HepG2 (cell line): ENCODE results near the gene SLIT3. TPM values are rescaled to one million over a fixed set of nuclear protein-coding genes. Genes with fewer than 3 reads are reported as not detected.

ENCODE experiments used
- ATAC-seq: fragments of 200-7000 bp; cut with Tn5 transposase; 3 replicates; pipeline ENCODE4 v1.9.1; 2020; ENCODE audit warnings: mild to moderate bottlenecking, moderate library complexity
- BruUV-seq: library from RNA; stranded (reverse); fragments of 400-500 nt; replicated peaks from 2 replicates; lab custom pipeline; 2021; lab: Mats Ljungman, UMichigan
- CTCF ChIA-PET: fragments of 300-600 bp; formaldehyde crosslinking; extraction: SDS; loops from one replicate; lab custom pipeline; 2021; ENCODE audit warnings: low total read pairs, inconsistent platforms, low intra/inter-chr PET ratio; lab: Yijun Ruan, JAX
- POLR2A ChIA-PET: fragments of 350-600 bp; sonication (Branson Sonifier 250); formaldehyde crosslinking; loops from one replicate; lab custom pipeline; 2020; ENCODE audit warnings: antibody characterized with exemption, inconsistent platforms; lab: Yijun Ruan, JAX
- DNase-seq: peaks from one replicate; pipeline ENCODE4 v3.0.0-alpha.2; 2015; ENCODE audit warnings: low spot score
- FAIRE-seq: peaks from 3 replicates; lab custom pipeline; 2011; peaks lifted over from hg19 to GRCh38; lab: Jason Lieb, UNC
- H2AFZ ChIP-seq: one replicate; pipeline ENCODE4 v1.6.1; 2011; ENCODE audit warnings: low read length, inconsistent platforms
- H3K27ac ChIP-seq: fragments of 300-600 bp; 3 replicates; pipeline ENCODE4 v1.8.0; 2011; ENCODE audit warnings: mixed run types, mild to moderate bottlenecking, mixed read lengths, low read length, inconsistent platforms; ENCODE audit not compliant: insufficient read depth; ENCODE audit errors: extremely low read length
- H3K27me3 ChIP-seq, 2 experiments: fragments of 200-600 bp in 1 of 2; 2 replicates in 1 of 2; 3 replicates in 1 of 2; pipeline versions ENCODE4 v1.6.0 to v1.8.0; 2011; ENCODE audit warnings: low read length in 2 of 2, mild to moderate bottlenecking in 2 of 2, moderate library complexity in 2 of 2, inconsistent platforms in 1 of 2; ENCODE audit not compliant: insufficient read depth in 2 of 2, control insufficient read depth in 1 of 2
- H3K36me3 ChIP-seq, 2 experiments: fragments of 200-600 bp in 1 of 2; replicated peaks in 1 of 2; 2 replicates in 1 of 2; 3 replicates in 1 of 2; pipeline versions ENCODE4 v1.5.1 to v1.8.0; 2011; ENCODE audit warnings: low read length in 2 of 2, inconsistent platforms in 1 of 2; ENCODE audit not compliant: insufficient read depth in 2 of 2, control insufficient read depth in 1 of 2
- H3K4me1 ChIP-seq: 2 replicates; pipeline ENCODE4 v1.5.1; 2012; ENCODE audit warnings: low read length, inconsistent platforms; ENCODE audit not compliant: insufficient read depth
- H3K4me2 ChIP-seq: 2 replicates; pipeline ENCODE4 v1.6.0; 2011; ENCODE audit warnings: low read depth, low read length, inconsistent platforms
- H3K4me3 ChIP-seq, 3 experiments: fragments of 200-600 bp in 1 of 3; sonication (generic), shearing (Covaris generic) in 1 of 3; replicated peaks in 1 of 3; 2 replicates each; pipeline ENCODE4 v1.5.1; 2011 to 2016; ENCODE audit warnings: low read length in 3 of 3, inconsistent platforms in 2 of 3, low read depth in 2 of 3, mild to moderate bottlenecking in 2 of 3, control low read depth in 1 of 3, mixed read lengths in 1 of 3; ENCODE audit not compliant: insufficient read depth in 1 of 3
- H3K79me2 ChIP-seq: one replicate; pipeline ENCODE4 v1.6.1; 2011; ENCODE audit warnings: low read length, inconsistent platforms; ENCODE audit not compliant: insufficient read depth
- H3K9ac ChIP-seq: 2 replicates; pipeline ENCODE4 v1.6.0; 2011; ENCODE audit warnings: mild to moderate bottlenecking, low read depth, low read length, inconsistent platforms; ENCODE audit not compliant: insufficient read depth
- H3K9me3 ChIP-seq: 2 replicates; pipeline ENCODE4 v1.5.1; 2012; ENCODE audit warnings: mild to moderate bottlenecking, low read length
- H4K20me1 ChIP-seq: 2 replicates; pipeline ENCODE4 v1.6.0; 2011; ENCODE audit warnings: inconsistent platforms, mild to moderate bottlenecking, low read length, moderate library complexity; ENCODE audit not compliant: insufficient read depth
- ARID3A ChIP-seq: IDR thresholded peaks from 2 replicates; pipeline ENCODE4 v1.6.1; 2012; ENCODE audit warnings: low read depth, low read length, improper control_type of control experiment
- ETV5 ChIP-seq: IDR thresholded peaks from 2 replicates; pipeline ENCODE4 v1.6.1; 2018; ENCODE audit warnings: missing biosample characterization, missing genetic modification reagents, inconsistent platforms, borderline replicate concordance
- IRF2 ChIP-seq: IDR thresholded peaks from 2 replicates; pipeline ENCODE4 v1.6.1; 2018; ENCODE audit warnings: missing genetic modification reagents, missing compliant biosample characterization
- KAT7 ChIP-seq: IDR thresholded peaks from 2 replicates; pipeline ENCODE4 v1.6.1; 2018; ENCODE audit warnings: borderline replicate concordance, missing compliant biosample characterization
- NFE2 ChIP-seq: sonication (generic); formaldehyde crosslinking; IDR thresholded peaks from 2 replicates; pipeline ENCODE4 v1.4.0; 2020; ENCODE audit warnings: missing genetic modification reagents
- PHB2 ChIP-seq: fragments of 450-650 bp; IDR thresholded peaks from 2 replicates; pipeline ENCODE4 v1.6.1; 2018; ENCODE audit not compliant: partially characterized antibody
- POLR2AphosphoS2 ChIP-seq: IDR thresholded peaks from 2 replicates; pipeline ENCODE4 v1.6.1; 2011; ENCODE audit warnings: low read depth, low read length, improper control_type of control experiment
- PRMT3 ChIP-seq: sonication (generic); formaldehyde crosslinking; IDR thresholded peaks from 2 replicates; pipeline ENCODE4 v1.8.1; 2022; ENCODE audit warnings: low read depth, mild to moderate bottlenecking, moderate library complexity, missing genetic modification reagents, borderline replicate concordance
- RERE ChIP-seq: IDR thresholded peaks from 2 replicates; pipeline ENCODE4 v1.6.1; 2016; ENCODE audit warnings: low read depth, missing genetic modification reagents, missing compliant biosample characterization
- SIN3B ChIP-seq: fragments of 150-350 bp; IDR thresholded peaks from 2 replicates; pipeline ENCODE4 v1.6.1; 2014; ENCODE audit warnings: low read length
- SMARCE1 ChIP-seq: fragments of 450-650 bp; IDR thresholded peaks from 2 replicates; pipeline ENCODE4 v1.6.1; 2017; ENCODE audit warnings: borderline replicate concordance
- ZMYM3 ChIP-seq: sonication (generic); formaldehyde crosslinking; IDR thresholded peaks from 2 replicates; pipeline ENCODE4 v1.5.1; 2020; ENCODE audit warnings: mild to moderate bottlenecking, missing genetic modification reagents
- ZNF598 ChIP-seq: sonication (generic); formaldehyde crosslinking; IDR thresholded peaks from 2 replicates; pipeline ENCODE4 v1.5.1; 2020; ENCODE audit warnings: mild to moderate bottlenecking, missing genetic modification reagents, borderline replicate concordance
- ZNF749 ChIP-seq: sonication (generic); formaldehyde crosslinking; IDR thresholded peaks from 2 replicates; pipeline ENCODE4 v1.8.0; 2022; ENCODE audit warnings: mild to moderate bottlenecking, missing genetic modification reagents, moderate library complexity, borderline replicate concordance
- WGBS: methylation state at CpG from one replicate; pipeline ENCODE4 v1.1.6; 2017; ENCODE audit warnings: low lambda C conversion rate; 5-methylcytosine and 5-hydroxymethylcytosine counted together
- in situ Hi-C: cut with HindIII; loops from 2 replicates; pipeline ENCODE4 v1.10.0; 2017; ENCODE audit warnings: low pct_unique_long_range_greater_than_20kb; ENCODE audit not compliant: extremely low pct_ligation_motif_present
- intact Hi-C: fragments of 100-400 bp; cut with micrococcal nuclease; formaldehyde crosslinking; loops from one replicate; pipeline ENCODE4 v1.10.0; 2022; ENCODE audit not compliant: unreplicated experiment
- polyA plus RNA-seq, 8 experiments: library from polyadenylated mRNA; depleted of rRNA in 3 of 8; stranded (reverse) in 7 of 8; unstranded in 1 of 8; fragments of >200 nt; fragmentation: Illumina TruSeq in 4 of 8; extraction: Trizol in 4 of 8; gene quantifications; 2 replicates each; pipeline versions ENCODE4 v1.2.1 to v1.2.3, GENCODE V29; 2011 to 2016; ENCODE audit warnings: low read depth in 4 of 8, missing spikeins in 1 of 8, mixed read lengths in 1 of 8; ENCODE audit not compliant: insufficient read depth in 1 of 8
- total RNA-seq, 5 experiments: library from RNA; depleted of rRNA; stranded (reverse); fragments of >200 nt; fragmentation: Illumina TruSeq; extraction: Trizol; gene quantifications; 2 replicates each; pipeline ENCODE4 v1.2.3, GENCODE V29; 2016; ENCODE audit warnings: low read depth in 1 of 5
- TF ChIP-seq, protein P1 (sequence below): sonication (generic); formaldehyde crosslinking; IDR thresholded peaks from 2 replicates; pipeline ENCODE4 v1.4.0; 2020; ENCODE audit warnings: missing genetic modification reagents

SLIT3 gene
- total and polyA plus RNA-seq, 2 of the 13 experiments (the other 11 are each of a cell fraction or from before 2014, with no cell fraction given) = not detected

DNA sequence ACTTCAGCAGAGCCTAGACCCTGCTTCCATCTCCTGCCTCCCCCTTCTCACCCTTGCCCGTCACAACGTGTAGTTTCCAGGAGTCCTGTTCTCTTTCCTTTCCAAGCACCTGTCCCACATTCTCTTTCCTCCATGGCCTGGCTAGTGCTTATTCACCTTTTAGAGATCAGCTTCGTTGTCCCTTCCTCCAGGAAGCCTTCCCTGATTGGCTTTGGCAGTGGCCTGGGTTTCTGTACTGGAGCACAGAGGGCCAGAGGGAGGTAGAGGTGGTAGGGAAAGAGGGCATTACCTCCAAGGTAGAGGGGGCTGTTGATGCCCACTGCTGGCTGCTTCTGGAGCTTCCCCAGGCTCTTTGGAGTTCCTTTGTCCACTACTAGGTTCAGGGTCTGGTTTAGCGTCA, 628.1 kb downstream of the SLIT3 start:
- H3K4me1 ChIP-seq = 0 out of 2 replicates have a peak, but pooled peaks cover 6% of the 10 kb centered on the region
- FAIRE-seq (no peak), DNase-seq (no peak), ATAC-seq (no peak)
- ChIA-PET POLR2A (no interaction called here), CTCF (no interaction called here)
- WGBS = 50% methylated on average over 4 of the region's 4 CpGs
- intact Hi-C loops (loop anchor here (5.0 kb wide), 1 partner anchor 96 kb away; the partner anchor contains the start of gene PANK3), in situ Hi-C loops (loop anchor here (10.0 kb wide), 1 partner anchor 632 kb away; the partner anchor contains the start of gene SLIT3)
- no peaks in the 10 kb centered on the region for H4K20me1 ChIP-seq
- H3K9me3 ChIP-seq = no peaks in the 10 kb centered on the region
- no peaks in the 10 kb centered on the region; a peak in 1 of 5 replicates for H3K27me3 ChIP-seq
- BruUV-seq = no TSS peak
- H2AFZ ChIP-seq = no peak overlapping the region
- no peak overlapping the region for H3K27ac ChIP-seq
- H3K9ac ChIP-seq = no peak overlapping the region
- H3K36me3 ChIP-seq = no peaks in the 10 kb centered on the region
- H3K4me3 ChIP-seq = no peak overlapping the region
- no peaks in the 10 kb centered on the region for H3K79me2 ChIP-seq
- H3K4me2 ChIP-seq = no peak overlapping the region
- no peak for TF ChIP-seq ZMYM3 (CRISPR knock-in tag)
- TF ChIP-seq, protein P1, sequence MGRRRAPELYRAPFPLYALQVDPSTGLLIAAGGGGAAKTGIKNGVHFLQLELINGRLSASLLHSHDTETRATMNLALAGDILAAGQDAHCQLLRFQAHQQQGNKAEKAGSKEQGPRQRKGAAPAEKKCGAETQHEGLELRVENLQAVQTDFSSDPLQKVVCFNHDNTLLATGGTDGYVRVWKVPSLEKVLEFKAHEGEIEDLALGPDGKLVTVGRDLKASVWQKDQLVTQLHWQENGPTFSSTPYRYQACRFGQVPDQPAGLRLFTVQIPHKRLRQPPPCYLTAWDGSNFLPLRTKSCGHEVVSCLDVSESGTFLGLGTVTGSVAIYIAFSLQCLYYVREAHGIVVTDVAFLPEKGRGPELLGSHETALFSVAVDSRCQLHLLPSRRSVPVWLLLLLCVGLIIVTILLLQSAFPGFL (CRISPR knock-in tag) = no peak
- no peak for TF ChIP-seq KAT7
- TF ChIP-seq POLR2AphosphoS2 = no peak
- TF ChIP-seq SIN3B = no peak
- TF ChIP-seq PRMT3 (CRISPR knock-in tag) = no peak
- TF ChIP-seq SMARCE1 = no peak
- no peak for TF ChIP-seq PHB2
- no peak for TF ChIP-seq ZNF749
- no peak for TF ChIP-seq IRF2
- no peak for TF ChIP-seq ETV5 (CRISPR knock-in tag)
- TF ChIP-seq RERE (CRISPR knock-in tag) = no peak
- no peak for TF ChIP-seq NFE2 (CRISPR knock-in tag)
- no peak for TF ChIP-seq ZNF598
- no peak for TF ChIP-seq ARID3A
